NCI-H2196 (cell line): Measurements from ENCODE around the gene RFTN1.

Experiments used
- DNase-seq: peaks from one replicate; lab custom pipeline; 2025; ENCODE audit not compliant: unreplicated experiment; lab: John Stamatoyannopoulos, UW

RFTN1 gene

GRCh38 chr3:16363636-16364035 lies 149.9 kb downstream of the RFTN1 start:
- DNase-seq: no peak

- no peak for DNase-seq
Measured at GRCh38 chr3:16362770-16363169, 150.7 kb downstream of the RFTN1 start.

GRCh38 chr3:16361087-16361486 lies 152.4 kb downstream of the RFTN1 start:
- DNase-seq: no peak

- no peak for DNase-seq
Measured at GRCh38 chr3:16359331-16359730, 154.2 kb downstream of the RFTN1 start.

- DNase-seq: no peak
Measured at GRCh38 chr3:16358336-16358735, 155.2 kb downstream of the RFTN1 start.

- DNase-seq: no peak
Measured at GRCh38 chr3:16357186-16358121, 156.0 kb downstream of the RFTN1 start.

GRCh38 chr3:16355828-16356227 lies 157.7 kb downstream of the RFTN1 start:
- no peak for DNase-seq

- DNase-seq: no peak
Measured at GRCh38 chr3:16354291-16354690, 159.2 kb downstream of the RFTN1 start.

- DNase-seq: no peak
Measured at GRCh38 chr3:16352428-16352827, 161.1 kb downstream of the RFTN1 start.

GRCh38 chr3:16350597-16351318 lies 162.7 kb downstream of the RFTN1 start:
- no peak for DNase-seq

- DNase-seq: no peak
Measured at GRCh38 chr3:16349986-16350596, 163.4 kb downstream of the RFTN1 start.

- no peak for DNase-seq
Measured at GRCh38 chr3:16347548-16347947, 166.0 kb downstream of the RFTN1 start.

- no peak for DNase-seq
Measured at GRCh38 chr3:16346413-16347081, 167.0 kb downstream of the RFTN1 start.

- DNase-seq: no peak
Measured at GRCh38 chr3:16343101-16343500, 170.4 kb downstream of the RFTN1 start.

- no peak for DNase-seq
Measured at GRCh38 chr3:16338999-16339398, 174.5 kb downstream of the RFTN1 start.

- DNase-seq: no peak
Measured at GRCh38 chr3:16337856-16338540, 175.5 kb downstream of the RFTN1 start.

GRCh38 chr3:16336825-16337224 lies 176.7 kb downstream of the RFTN1 start:
- DNase-seq: no peak

- no peak for DNase-seq
Measured at GRCh38 chr3:16335772-16336645, 177.5 kb downstream of the RFTN1 start.

- DNase-seq: no peak
Measured at GRCh38 chr3:16335333-16335732, 178.2 kb downstream of the RFTN1 start.

- no peak for DNase-seq
Measured at GRCh38 chr3:16334909-16335308, 178.6 kb downstream of the RFTN1 start.
